HUDEP-2 (cell line): ENCODE results near the gene DDX47.
A peak's percentile ranks its signal among the peaks of the same experiment; 100 is the strongest.

Experiments
- DNase-seq, 76 experiments: peaks; one replicate each; lab custom pipeline; 2025; ENCODE audit not compliant: unreplicated experiment in 76 of 76; lab: John Stamatoyannopoulos, UW

Gene DDX47

GRCh38 chr12:12813120-12814101 lies at the start of gene DDX47:
Gene DDX47 (plus strand): TSS chr12:12813346. CDS start chr12:12813368, 22 bp downstream.
- peak in 75 of 76 experiments; percentile 18 to 95 (median 88) for DNase-seq

DNA sequence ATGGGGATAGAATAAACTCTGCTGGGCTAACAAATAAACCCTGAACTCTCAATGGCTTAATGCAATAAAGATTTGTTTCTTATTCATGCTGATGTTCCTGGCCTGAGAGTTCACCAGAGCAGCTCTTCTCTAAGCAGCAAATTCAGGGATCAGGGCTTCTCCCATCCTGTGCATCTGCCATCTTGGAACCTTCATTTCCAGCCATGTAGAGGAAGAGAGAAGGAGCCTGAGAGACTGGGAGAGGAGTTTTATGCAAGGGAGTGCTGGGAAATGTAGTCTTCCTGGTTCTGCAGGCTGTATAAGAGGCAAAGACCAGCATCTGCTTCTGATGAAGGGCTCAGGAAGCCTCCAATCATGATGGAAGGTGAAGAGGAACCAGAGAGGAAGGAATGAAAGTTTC lies 48.3 kb upstream of the DDX47 start:
- no peak for DNase-seq

- DNase-seq: no peak
Measured at GRCh38 chr12:12770262-12770661, 42.9 kb upstream of the DDX47 start.

DNA sequence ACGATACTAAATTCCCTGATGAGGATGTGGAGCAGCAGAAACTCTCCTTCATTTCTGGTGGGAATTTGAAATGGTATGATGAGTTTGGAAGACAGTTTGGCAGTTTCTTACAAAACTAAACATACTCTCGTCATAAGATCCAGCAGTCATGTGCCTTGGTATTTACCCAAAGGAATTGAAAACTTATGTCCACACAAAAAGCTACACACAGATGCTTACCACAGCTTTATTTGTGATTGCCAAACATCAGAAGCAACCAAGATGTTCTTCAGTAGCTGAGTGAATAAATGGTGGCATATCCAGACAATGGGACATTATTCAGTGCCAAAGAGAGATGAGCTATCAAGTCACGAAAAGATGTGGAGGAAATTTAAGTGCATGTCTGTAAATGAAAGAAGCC lies 38.4 kb upstream of the DDX47 start:
- DNase-seq: no peak

- DNase-seq: no peak
Measured at GRCh38 chr12:12776261-12776660, 36.9 kb upstream of the DDX47 start.

DNA sequence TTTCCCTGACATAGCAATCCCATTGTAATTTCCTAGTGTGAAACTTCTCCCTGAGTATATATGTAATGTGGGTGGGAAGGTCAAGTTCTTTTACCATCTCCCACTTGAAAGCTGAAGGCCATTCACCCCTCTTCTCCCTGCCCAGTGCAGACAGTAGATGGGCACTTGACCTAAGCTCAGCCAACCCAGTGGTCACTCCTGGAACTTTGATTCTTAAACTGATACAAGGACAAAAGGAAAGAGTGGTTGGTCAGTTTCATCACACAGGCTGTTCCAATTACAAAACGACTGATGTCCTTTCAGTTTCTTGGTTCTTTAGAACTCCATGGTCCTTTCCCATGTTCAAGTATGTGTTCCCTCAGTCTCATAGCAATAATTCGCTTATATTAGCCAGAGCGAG lies 36.1 kb upstream of the DDX47 start:
- no peak for DNase-seq

- no peak for DNase-seq
Measured at GRCh38 chr12:12779007-12779406, 34.1 kb upstream of the DDX47 start.

DNA sequence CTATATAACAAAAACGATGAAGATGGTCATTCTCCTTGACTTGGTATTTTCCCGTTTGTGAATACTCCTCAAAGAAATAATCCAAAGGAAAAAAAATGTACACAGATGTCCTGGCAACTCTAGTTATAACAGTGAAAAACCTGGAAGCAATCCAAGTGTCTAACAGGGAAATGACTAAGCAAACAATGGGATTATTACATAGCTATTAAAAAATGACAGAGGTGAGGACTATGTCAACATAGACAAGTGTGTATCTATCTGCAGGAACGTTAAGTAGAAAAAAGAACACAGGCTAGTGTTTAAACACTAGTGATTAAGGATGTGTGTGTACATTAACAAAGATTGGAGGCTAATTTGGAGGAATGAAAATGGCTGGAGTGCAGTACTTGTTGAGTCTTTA lies 33.6 kb upstream of the DDX47 start:
- no peak for DNase-seq

DNA sequence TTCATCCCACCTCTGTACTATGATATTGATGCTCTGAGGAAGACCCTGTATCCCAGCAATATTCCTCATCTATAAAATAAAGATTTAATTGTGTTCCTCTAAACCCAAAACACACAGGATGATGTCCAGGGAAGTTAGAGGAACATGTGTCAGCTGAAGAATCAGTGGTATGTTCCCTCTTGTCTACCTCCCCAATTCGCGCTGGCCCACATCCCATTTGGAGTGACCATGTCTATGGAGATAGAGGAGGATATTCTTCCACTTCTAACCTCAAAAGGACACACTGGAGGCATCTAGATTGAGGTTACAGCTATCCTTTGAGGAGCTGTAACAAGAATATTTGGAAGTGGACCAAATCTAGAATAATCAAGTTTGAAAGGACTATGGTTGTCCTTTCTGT lies 29.0 kb upstream of the DDX47 start:
- no peak for DNase-seq

DNA sequence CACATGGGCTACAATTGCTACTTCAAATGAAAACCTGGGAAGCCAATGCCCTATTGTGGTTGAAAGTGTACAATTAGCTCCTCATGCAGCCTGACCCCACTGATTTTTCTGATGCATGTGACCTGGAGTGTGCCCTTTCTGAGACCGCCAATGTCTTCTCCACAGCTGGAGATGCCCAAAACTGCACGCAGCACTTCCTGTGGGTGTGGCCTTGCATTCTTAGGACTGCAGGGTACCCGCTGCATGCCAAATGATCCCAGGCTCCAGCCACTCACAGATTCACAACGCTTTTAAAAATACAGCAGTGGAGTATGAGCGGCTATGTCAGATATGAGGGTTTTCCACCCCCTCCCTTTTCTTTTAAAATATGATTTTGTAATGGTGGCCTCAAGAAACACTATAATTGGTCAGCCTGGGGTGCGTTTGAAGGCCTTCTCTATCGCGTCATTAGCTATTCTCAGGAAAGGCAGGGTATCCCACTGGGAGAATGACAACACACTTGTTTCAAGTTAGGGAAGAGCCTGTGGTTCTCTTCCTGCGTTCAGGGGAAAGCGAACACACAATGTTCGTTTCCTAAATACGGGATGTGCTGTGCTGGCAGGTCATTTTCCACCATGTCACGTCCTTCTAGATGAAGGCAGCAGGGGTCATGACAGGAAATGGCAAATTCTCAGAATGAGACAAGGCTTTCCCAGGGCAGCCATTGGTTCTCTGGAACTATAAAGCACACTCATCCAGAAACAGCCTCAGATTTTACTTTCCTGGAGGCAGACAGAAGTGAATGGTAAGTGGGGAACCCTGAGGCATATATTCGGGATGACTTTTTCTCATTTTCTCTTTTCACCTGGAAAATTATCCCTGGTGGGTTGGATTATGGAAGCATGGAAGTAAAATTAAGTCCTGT lies 28.0 kb upstream of the DDX47 start, which contains the start of gene APOLD1:
Gene APOLD1, plus strand, starts transcription at position 749 of the 904 bp plus-strand sequence. Its CDS starts 33 bp downstream, at position 782.
- no peak for DNase-seq

- peak in 4 of 76 experiments; percentile 28 to 57 (median 40) for DNase-seq
Measured at GRCh38 chr12:12786351-12786705, 26.8 kb upstream of the DDX47 start.

GRCh38 chr12:12786706-12787601 lies 26.2 kb upstream of the DDX47 start:
- DNase-seq: peak in 68 of 76 experiments; percentile 13 to 90 (median 55)

DNA sequence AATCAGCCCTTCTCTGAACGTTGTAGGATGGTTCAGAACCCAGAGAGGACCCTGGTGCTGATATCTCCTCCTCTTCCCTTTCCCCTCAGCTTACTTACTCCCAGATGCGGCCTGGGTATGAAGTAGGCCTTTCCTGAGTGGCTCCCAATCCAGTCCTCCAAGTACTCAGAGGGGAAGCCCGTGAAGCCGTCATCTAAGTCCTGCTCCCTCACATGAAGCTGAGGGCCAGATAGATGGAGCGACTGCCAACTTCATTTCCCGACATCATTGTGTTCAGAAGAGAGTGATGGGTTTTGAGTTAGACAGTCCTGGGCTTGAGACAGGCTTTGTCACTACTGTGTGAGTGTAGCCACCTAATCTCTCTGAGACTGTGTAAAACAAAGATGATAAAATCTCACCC lies 25.0 kb upstream of the DDX47 start:
- peak in 3 of 76 experiments; percentile 3 to 33 (median 4) for DNase-seq

DNA sequence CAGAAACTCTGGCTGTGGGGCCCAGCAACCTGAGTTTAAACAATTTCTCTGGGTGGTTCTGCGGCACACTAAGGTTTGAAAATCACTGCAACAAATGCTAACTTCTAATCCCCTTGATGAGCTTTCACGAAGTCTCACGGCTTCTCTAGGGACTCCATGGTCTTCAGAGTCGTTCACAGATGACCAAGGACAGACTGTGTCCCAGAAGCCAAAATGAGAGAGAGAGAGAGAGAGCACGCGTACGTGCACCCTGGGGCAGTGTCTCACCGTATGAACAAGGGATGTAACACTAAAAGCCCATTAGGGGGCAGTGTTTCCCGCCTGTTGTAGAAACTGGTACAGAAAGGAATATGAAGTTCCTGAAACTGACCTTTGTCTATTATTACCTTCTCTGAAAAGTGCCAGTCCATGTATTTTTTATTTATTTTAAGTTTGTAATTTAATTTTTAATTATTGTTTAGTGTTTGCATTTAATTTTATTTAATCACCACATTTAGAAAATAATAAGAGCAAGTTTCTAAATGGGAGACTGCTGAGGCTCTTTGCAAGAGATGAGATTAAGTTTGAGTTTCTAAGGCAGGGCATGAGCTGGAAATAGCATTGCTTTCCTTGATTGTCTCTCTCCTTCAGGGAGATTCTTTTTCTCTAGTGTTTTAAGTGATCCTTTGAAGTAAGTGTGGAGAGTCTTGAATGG lies 24.3 kb upstream of the DDX47 start:
- DNase-seq: peak in 68 of 76 experiments; percentile 5 to 75 (median 45)

DNA sequence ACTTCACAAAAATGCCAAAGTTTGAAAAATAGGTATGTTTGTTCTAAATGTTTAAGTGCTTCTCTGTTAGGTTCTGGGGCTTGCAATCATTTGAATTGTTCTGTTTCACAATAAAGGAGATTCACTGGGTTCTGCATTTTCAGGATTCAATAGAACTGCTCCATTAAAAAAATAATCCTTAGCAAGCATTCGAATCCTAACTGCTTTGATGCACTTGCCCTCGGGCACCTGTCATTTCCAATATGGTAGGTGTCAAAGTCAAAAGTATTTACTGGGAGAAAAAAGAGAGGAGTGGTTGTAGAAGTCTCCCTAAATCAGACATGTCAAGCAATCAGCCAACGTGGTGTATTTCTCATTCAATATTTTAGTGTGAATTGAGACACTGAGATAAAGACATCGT lies 22.2 kb upstream of the DDX47 start:
- no peak for DNase-seq

DNA sequence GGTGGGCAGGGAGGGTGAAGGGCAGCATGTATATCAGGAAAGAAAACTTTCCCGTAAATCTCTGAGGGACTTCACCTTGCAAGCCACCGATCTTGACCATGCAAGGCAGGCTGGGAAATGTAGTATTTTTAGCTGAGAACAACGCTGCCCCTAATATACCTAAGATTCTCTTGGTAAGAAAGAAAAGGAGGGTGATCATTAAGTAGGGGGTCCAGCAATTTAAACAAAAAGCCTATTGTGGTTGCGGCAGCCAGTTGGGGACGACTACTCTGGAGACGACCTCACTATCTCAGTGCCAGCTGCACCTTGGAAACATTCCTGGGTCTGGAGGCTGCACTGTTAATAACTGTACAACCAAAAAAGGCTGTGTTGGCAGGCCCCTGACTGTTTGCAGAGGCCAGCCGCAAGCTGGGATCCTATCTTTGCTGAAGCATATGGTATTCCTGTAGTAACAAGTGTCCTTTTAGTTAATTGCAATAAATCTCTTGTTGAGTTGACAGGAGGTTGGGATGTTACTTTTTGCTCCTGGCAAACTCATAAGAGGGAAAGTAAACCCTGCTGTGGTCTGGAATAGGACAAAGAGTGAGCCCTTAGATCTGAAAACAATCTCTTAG lies 21.3 kb upstream of the DDX47 start:
- no peak for DNase-seq

GRCh38 chr12:12792421-12792820 lies 20.7 kb upstream of the DDX47 start:
- DNase-seq: no peak

DNA sequence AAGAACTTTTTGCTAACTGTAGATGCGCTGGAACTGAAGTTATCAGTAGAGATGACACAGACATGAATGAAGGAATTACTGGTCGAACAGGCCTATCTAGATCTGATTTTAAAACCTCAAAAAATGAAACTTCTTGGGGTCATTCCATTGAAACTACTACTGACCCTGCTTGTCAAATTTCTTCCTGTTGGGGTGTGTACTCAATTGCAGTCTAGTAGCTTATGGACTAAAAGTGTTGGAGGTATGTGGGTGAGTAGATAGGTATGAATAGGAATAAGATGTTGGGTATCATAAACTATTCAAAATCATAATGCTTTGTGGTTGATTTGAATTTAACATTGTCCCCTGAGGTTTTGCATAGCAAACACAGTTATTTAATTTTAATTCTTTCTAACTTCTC lies 18.5 kb upstream of the DDX47 start:
- no peak for DNase-seq

DNA sequence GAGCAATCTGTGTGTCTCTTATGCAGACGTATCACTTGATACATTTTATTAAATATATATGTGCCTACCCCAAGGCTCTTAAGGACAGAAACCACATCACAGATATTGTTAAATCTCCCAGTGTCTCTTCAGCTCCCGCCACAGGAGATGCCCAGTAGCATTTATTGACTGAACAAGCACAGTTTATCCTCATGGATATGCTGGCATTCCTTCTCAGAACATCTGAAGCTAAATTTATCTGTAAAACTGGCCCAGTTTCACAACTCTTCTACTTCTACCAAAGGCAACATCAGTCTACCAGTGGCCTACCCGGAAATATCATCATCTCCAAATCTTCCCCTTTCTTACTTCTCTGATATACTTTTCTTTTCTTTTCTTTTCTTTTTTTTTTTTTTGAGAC lies 17.0 kb upstream of the DDX47 start:
- no peak for DNase-seq
